IPS-NIHi7 (cell line): ENCODE measurements around the gene SLC2A13.

ENCODE experiments used
- DNase-seq: peaks from one replicate; pipeline ENCODE4 v3.0.0; 2012; ENCODE audit warnings: mixed read lengths; ENCODE audit errors: extremely low spot score

The SLC2A13 gene

GRCh38 chr12:39993268-39993667 lies 112.6 kb downstream of the SLC2A13 start:
- DNase-seq = no peak

- DNase-seq = peak; percentile 51
Measured at GRCh38 chr12:39990122-39991101, 115.5 kb downstream of the SLC2A13 start.

GRCh38 chr12:39989501-39989900 lies 116.4 kb downstream of the SLC2A13 start:
- no peak for DNase-seq

GRCh38 chr12:39988574-39988973 lies 117.3 kb downstream of the SLC2A13 start:
- DNase-seq = no peak

- no peak for DNase-seq
Measured at GRCh38 chr12:39986674-39987073, 119.2 kb downstream of the SLC2A13 start.

GRCh38 chr12:39984670-39985069 lies 121.2 kb downstream of the SLC2A13 start:
- DNase-seq = no peak

- no peak for DNase-seq
Measured at GRCh38 chr12:39975374-39975918, 130.4 kb downstream of the SLC2A13 start.

- peak; percentile 10 for DNase-seq
Measured at GRCh38 chr12:39972119-39972518, 133.8 kb downstream of the SLC2A13 start.

DNA sequence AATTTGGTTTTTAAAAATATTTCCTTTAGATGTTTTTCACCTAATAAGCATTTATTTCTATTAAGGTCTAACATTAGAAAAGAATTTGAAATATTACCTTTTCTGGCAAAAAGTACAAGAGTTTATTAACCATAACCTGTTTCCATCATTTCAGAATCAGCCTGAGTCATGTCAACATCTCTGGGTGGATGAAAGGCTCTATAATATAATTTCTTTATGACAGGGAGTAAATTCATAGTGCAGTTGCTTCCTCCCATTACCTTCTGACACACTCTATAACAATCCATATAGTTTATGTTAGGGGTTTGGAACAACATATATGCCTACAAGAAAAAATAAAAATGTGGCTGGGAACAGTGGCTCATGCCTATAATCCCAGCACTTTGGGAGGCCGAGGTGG lies 134.5 kb downstream of the SLC2A13 start:
- DNase-seq = no peak

GRCh38 chr12:39966721-39967120 lies 139.2 kb downstream of the SLC2A13 start:
- DNase-seq = no peak

DNA sequence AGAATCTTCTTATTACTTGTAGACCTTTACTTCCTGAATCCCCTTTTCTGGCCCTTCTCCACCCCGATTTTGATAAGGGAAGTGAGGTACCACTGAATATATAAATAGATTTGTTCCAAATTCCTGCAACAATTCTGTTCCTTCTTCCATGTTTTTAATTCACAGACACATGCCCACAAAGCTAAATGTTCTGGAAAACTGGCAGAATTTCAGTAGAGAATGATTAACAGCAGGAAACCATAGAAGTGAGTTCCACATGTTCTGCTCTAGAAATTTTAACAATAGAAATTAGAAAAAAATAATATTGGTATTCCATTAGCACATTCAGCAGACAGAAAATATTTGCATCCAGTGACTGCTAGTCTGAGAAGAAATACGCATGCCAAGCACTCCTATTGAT lies 139.6 kb downstream of the SLC2A13 start:
- DNase-seq = no peak

GRCh38 chr12:39959467-39959866 lies 146.4 kb downstream of the SLC2A13 start:
- no peak for DNase-seq

DNA sequence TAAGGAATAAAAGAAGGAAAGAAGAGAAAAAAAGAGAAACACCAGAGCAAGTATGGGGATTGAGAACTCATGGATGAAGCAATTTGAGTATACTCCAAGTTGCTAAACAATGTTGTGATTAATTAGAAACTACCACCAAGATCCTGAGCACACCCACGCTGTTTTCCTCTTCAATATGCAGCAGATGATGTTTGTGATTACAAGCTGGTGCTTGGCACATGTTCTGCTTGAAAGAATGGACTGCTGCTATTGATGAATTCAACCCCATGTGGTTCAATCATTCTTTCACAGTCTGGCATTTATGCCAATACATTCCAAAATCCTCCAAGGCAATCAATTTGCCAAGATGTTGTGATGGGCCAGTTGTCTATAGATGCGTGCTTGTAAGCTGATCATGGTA lies 146.8 kb downstream of the SLC2A13 start:
- no peak for DNase-seq

DNA sequence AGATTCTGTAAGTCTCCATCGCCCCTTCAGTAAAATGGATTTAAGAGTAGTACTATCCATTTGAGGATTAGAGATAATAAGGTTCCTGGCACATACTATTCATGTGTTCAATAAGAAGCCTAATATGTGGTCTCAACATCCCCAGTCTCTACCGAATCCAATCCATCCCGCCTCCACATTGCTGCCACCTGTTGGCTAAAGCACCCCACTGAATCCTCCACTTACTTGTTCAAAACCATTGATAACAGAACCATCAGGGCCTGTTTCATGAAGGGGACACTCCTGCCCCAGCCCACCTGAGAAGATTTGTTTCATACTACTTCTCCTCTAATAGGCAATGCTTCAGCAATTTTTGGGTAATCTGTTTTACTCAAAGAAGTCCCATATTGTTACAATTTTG lies 147.5 kb downstream of the SLC2A13 start:
- DNase-seq = peak; percentile 40

GRCh38 chr12:39956725-39957124 lies 149.2 kb downstream of the SLC2A13 start:
- DNase-seq = no peak

DNA sequence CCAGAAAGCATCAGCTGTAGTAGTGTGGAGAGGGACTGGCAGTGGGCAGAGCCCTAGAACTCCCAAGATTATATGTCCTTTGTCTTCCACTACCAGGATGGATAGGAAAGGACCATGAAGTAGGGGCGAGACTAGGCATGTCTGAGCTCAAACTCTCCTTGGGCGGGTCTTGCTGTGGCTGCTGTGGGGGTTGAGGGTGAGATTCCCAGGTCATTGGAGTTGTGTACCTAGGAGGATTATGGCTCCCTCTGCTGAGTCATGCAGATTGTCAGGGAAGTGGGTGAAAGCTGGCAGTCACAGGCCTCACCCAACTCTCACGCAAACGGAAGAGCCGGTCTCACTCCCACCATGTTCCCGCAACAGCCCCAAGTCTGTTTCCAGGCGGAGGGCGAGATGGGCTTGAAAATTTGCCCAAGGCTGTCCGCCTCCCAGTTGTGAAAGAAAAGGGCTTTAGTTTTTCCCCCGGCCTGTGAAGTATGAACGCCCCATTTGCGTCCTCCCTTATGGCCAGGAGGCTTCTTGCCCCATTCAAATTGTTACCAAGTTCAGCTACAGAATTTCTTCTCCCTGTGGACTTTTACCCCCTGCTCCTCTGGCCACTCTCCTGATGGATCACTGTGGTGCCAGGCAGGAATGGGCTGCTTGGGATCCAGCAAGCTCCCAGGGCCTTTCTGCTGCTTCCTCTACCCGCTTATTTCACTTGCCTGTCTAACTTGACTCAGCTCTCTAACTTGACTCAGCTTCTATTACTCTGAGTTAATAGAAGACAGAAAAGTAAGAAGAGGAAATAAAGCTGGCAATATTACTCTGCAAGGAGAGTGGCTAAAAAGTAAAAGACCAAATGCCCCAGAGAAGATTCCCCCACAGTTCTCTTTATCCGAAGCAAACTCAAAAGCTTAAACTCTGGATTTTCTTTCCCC lies 159.3 kb downstream of the SLC2A13 start:
- no peak for DNase-seq

DNA sequence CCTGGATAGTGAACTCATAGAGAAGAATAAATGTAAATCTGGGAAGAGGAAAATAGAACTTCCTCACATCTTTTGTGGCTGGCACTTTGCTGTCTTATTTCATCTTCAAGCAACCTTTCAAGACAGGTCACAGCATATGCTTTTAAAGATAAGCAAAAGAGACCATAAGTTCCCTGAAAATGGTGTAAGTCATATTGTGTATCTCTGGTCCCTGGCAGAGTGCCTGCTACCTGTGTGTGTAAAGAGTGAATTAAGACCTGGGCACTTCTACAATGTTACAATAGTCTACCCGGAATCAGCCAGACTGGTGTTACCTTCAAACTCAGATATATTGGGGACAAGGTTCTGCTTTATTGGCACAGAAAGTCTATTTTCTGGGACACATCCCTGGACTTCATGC lies 168.8 kb downstream of the SLC2A13 start:
- DNase-seq = no peak

DNA sequence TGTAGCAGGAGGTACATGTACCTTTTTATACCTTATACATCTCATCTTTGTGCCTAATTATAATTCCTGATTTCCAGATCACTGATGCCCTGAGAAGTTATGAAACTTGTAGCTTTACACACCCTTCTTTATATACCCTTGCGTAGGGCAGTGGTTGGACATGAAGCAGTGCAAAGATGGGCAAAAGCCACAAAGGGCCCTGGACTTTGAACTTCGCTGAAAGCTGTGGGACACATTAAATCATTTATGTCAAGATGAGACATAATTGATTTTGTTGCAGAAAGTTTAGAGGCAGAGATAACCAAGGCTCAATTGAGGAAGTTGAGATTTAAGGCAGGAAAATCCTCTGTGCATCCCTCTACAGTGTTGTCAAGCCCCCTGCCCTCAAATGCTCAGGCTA lies 170.0 kb downstream of the SLC2A13 start:
- DNase-seq = no peak

GRCh38 chr12:39935275-39935674 lies 170.6 kb downstream of the SLC2A13 start:
- no peak for DNase-seq

DNA sequence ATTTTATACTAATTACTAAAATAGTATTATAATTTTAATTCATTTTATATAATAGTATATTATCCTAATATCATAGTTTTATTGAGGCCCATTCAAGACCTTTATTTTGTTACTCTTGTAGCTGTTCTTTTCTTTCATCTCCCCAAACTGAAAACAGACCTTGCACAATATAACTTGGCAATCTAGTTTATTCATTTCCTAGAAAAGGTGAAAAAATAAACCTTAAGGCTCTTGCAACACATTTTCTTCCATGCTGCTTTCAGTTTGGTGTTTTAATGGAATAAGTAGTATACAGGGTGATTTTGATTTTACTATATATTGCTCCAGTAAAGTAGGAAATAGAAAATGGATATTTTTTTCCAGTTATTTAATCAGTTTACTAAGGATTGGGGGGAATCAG lies 174.0 kb downstream of the SLC2A13 start:
- DNase-seq = no peak

- DNase-seq = no peak
Measured at GRCh38 chr12:39931231-39931630, 174.7 kb downstream of the SLC2A13 start.

DNA sequence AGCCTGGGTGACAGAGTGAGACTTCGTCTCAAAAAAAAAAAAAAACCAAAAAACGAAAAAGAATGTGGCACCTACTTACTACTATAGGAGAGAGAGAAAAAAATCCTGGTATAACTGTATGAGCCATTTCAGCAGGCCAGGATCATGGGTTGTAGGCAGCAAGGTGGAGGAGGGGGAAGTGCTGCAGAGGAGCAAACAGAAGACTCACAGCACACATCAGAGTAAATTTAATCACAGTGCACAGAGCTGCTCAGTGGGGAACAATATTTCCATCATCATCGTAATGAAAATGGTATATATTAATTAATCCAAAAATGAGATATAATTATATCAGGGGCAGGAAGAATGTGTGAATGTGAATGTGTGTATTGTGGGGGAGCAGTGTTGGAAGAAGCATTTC lies 175.8 kb downstream of the SLC2A13 start:
- DNase-seq = no peak
